ENCODE results near the gene DERA. TPM values are rescaled to one million over a fixed set of nuclear protein-coding genes. Genes with fewer than 3 reads are reported as not detected.

Gene DERA
- total and polyA plus RNA-seq, 2 donors (not counting 1 experiment from before 2014, with no cell fraction given) = 48.2 to 51.5 TPM

DNA sequence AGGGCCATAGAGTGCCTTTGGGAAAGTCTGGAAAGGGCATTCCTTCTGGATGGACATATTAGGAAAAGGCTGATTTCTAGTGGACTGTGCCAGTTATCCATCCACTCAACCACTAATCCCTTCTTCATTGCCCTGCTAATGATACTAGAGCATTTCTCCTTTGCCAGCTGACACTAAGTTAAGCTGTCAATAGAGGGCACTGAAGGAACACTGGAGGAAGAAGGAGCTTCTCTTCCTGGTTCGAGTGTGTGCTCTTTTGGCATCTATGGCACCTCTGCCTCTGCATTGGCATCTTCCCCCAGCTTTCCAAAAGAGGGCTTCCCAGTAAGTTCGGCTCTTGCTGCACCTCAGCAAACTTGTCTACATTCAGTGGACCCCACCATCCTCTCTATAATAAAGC, 165.4 kb downstream of the DERA start:
- Histone ChIP-seq H3K79me2 (ENCODE audit: control insufficient read depth, insufficient read depth, low read length) (no peaks in the 10 kb centered on the region), H3K27me3 (ENCODE audit: control insufficient read depth, insufficient read depth, low read length) (no peaks in the 10 kb centered on the region), H2AFZ (ENCODE audit: low read length) (no peak overlapping the region), H3K4me3 (replicated peaks in 1 of 4; ENCODE audit: control extremely low read depth in 1 of 4, insufficient read depth in 1 of 4, low read depth in 3 of 4, low read length in 4 of 4) (no peak overlapping the region), H4K20me1 (ENCODE audit: control insufficient read depth, extremely low read depth, insufficient read depth, low read length) (no peaks in the 10 kb centered on the region), H3K4me1 (ENCODE audit: control insufficient read depth, extremely low read depth, insufficient read depth, low read length) (no peaks in the 10 kb centered on the region), H3K36me3 (ENCODE audit: control insufficient read depth, insufficient read depth, low read length) (no peaks in the 10 kb centered on the region), H3K9ac (ENCODE audit: insufficient read depth, low read length) (no peak overlapping the region), H3K9me3 (ENCODE audit: control insufficient read depth, insufficient read depth, low read depth, low read length) (no peaks in the 10 kb centered on the region), H3K4me2 (ENCODE audit: extremely low read depth, insufficient read depth, low read length) (no peak overlapping the region), H3K27ac (ENCODE audit: insufficient read depth, low read length) (no peak overlapping the region)
- no peak for TF ChIP-seq EZH2 (IDR thresholded peaks at IDR 0.05; ENCODE audit: low read length, missing control alignments)
- TF ChIP-seq, protein P1, sequence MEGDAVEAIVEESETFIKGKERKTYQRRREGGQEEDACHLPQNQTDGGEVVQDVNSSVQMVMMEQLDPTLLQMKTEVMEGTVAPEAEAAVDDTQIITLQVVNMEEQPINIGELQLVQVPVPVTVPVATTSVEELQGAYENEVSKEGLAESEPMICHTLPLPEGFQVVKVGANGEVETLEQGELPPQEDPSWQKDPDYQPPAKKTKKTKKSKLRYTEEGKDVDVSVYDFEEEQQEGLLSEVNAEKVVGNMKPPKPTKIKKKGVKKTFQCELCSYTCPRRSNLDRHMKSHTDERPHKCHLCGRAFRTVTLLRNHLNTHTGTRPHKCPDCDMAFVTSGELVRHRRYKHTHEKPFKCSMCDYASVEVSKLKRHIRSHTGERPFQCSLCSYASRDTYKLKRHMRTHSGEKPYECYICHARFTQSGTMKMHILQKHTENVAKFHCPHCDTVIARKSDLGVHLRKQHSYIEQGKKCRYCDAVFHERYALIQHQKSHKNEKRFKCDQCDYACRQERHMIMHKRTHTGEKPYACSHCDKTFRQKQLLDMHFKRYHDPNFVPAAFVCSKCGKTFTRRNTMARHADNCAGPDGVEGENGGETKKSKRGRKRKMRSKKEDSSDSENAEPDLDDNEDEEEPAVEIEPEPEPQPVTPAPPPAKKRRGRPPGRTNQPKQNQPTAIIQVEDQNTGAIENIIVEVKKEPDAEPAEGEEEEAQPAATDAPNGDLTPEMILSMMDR (conservative IDR thresholded peaks at IDR 0.05 in 1 of 2, IDR thresholded peaks at IDR 0.05 in 1 of 2; ENCODE audit: low read depth in 1 of 2, low read length in 2 of 2) = peak in 1 of 2 donors; percentile 35
- peak in 1 of 2 donors; percentile 12 for DNase-seq (ENCODE audit: low read depth in 2 of 2)

DNA sequence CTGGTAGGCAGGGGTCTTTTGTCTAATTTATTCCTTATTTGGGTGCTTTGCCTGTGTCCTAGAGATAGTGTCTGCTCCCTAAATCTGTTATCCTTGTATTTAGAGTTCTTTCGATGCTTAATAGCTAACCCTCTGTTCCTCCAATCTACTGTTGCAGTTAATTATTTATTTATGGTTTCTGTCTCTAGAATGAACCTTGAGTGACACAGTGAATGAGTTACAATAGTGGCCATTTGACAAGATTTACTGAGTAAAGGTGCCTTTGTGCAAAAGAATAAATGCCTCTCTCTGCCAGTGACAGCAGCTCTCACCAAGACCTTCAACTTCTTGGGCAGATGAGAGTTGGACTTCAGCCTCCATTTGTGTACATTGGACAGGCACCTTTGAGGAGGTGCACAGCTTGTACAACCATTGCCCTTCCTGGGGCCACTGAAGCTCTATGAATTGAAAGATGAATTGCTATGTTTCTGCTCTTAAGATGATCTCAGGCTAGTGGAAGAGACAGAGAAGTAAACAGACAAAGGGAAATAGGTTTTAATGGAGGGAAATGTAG, 165.9 kb downstream of the DERA start:
- H3K79me2 ChIP-seq (ENCODE audit: control insufficient read depth, insufficient read depth, low read length) = no peaks in the 10 kb centered on the region
- H3K27ac ChIP-seq (ENCODE audit: insufficient read depth, low read length) = no peak overlapping the region
- no peak overlapping the region for H3K9ac ChIP-seq (ENCODE audit: insufficient read depth, low read length)
- TF ChIP-seq, protein P1 (conservative IDR thresholded peaks at IDR 0.05 in 1 of 2, IDR thresholded peaks at IDR 0.05 in 1 of 2; ENCODE audit: low read depth in 1 of 2, low read length in 2 of 2) = no peak
- TF ChIP-seq EZH2 (IDR thresholded peaks at IDR 0.05; ENCODE audit: low read length, missing control alignments) = no peak
- no peaks in the 10 kb centered on the region for H3K4me1 ChIP-seq (ENCODE audit: control insufficient read depth, extremely low read depth, insufficient read depth, low read length)
- no peak for DNase-seq (ENCODE audit: low read depth in 2 of 2)
- no peak overlapping the region for H2AFZ ChIP-seq (ENCODE audit: low read length)
- H3K36me3 ChIP-seq (ENCODE audit: control insufficient read depth, insufficient read depth, low read length) = no peaks in the 10 kb centered on the region
- no peaks in the 10 kb centered on the region for H3K9me3 ChIP-seq (ENCODE audit: control insufficient read depth, insufficient read depth, low read depth, low read length)
- no peaks in the 10 kb centered on the region for H4K20me1 ChIP-seq (ENCODE audit: control insufficient read depth, extremely low read depth, insufficient read depth, low read length)
- no peak overlapping the region for H3K4me3 ChIP-seq (replicated peaks in 1 of 4; ENCODE audit: control extremely low read depth in 1 of 4, insufficient read depth in 1 of 4, low read depth in 3 of 4, low read length in 4 of 4)
- no peak overlapping the region for H3K4me2 ChIP-seq (ENCODE audit: extremely low read depth, insufficient read depth, low read length)
- no peaks in the 10 kb centered on the region for H3K27me3 ChIP-seq (ENCODE audit: control insufficient read depth, insufficient read depth, low read length)

DNA sequence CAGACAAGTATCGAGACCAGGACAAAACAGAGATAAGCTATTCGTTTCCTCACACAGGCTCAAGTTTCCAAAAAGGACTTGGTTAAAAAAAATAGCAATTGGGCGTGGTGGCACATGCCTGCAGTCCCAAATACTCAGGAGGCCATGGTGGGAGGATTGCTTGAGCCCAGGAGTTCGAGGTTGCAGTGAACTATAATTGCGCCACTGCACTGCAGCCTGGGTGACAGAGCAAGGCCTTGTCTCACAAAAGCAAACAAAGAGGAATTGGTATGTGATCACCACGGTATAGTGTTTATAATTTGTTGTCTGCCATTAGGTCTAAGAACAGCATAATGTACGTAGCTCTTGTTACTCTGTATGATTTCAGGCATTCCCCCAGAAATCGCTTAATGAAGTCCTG, 175.3 kb downstream of the DERA start:
- H3K36me3 ChIP-seq (ENCODE audit: control insufficient read depth, insufficient read depth, low read length) = no peaks in the 10 kb centered on the region
- no peak overlapping the region for H3K4me3 ChIP-seq (replicated peaks in 1 of 4; ENCODE audit: control extremely low read depth in 1 of 4, insufficient read depth in 1 of 4, low read depth in 3 of 4, low read length in 4 of 4)
- TF ChIP-seq, protein P1 (conservative IDR thresholded peaks at IDR 0.05 in 1 of 2, IDR thresholded peaks at IDR 0.05 in 1 of 2; ENCODE audit: low read depth in 1 of 2, low read length in 2 of 2) = no peak
- no peak for TF ChIP-seq EZH2 (IDR thresholded peaks at IDR 0.05; ENCODE audit: low read length, missing control alignments)
- H3K27ac ChIP-seq (ENCODE audit: insufficient read depth, low read length) = no peak overlapping the region
- H3K9ac ChIP-seq (ENCODE audit: insufficient read depth, low read length) = no peak overlapping the region
- no peaks in the 10 kb centered on the region for H4K20me1 ChIP-seq (ENCODE audit: control insufficient read depth, extremely low read depth, insufficient read depth, low read length)
- no peak for DNase-seq (ENCODE audit: low read depth in 2 of 2)
- no peaks in the 10 kb centered on the region for H3K9me3 ChIP-seq (ENCODE audit: control insufficient read depth, insufficient read depth, low read depth, low read length)
- H3K4me1 ChIP-seq (ENCODE audit: control insufficient read depth, extremely low read depth, insufficient read depth, low read length) = no peaks in the 10 kb centered on the region
- no peak overlapping the region for H3K4me2 ChIP-seq (ENCODE audit: extremely low read depth, insufficient read depth, low read length)
- no peaks in the 10 kb centered on the region for H3K27me3 ChIP-seq (ENCODE audit: control insufficient read depth, insufficient read depth, low read length)
- no peaks in the 10 kb centered on the region for H3K79me2 ChIP-seq (ENCODE audit: control insufficient read depth, insufficient read depth, low read length)
- no peak overlapping the region for H2AFZ ChIP-seq (ENCODE audit: low read length)

All from fibroblast of lung (primary cell).